Fibroblast of skin of left quadriceps (primary cell): Measurements from ENCODE around the gene LTF.
"Not testable (repeated sequence)": the region's sequence is repeated elsewhere in the genome, so short reads cannot be mapped to it uniquely, and the experiment has no call there.

Experiments
- DNase-seq, 2 experiments: peaks; one replicate each; pipeline ENCODE4 v3.0.0-alpha.2; 2013; ENCODE audit warnings: low read depth in 2 of 2

The LTF gene

DNA sequence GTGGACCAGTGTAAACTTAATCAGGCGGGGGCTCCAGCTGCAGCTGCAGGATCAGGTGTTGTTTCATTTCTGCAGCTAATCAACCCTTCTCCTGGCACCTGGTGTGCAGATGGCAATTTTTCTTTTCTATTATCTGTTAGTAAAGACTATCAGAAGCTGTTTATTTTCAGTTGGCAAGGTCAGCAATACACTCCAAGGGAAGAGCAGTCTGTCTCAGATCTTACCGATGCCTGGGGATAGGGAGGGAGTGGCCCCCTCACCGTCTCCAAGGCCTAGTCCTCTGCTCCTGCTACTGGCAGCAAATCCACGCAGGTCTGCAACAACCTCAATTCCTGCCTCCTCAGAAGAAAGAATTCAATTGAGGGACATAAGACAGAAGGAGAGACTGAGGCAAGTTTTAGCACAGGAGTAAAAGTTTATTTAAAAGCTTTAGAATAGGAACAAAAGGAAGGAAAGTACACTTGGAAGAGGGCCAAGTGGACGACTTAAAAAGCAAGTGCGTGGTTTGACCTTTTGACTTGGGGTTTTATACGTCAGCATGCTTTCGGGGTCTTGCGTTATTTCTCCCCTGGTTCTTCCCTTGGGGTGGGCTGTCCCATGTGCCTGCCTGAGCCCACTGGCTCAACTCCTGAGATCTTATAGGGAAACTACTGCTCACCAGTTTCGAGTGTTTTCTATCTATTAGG lies 48.4 kb downstream of the LTF start:
- DNase-seq: no peak

GRCh38 chr3:46414739-46415138 lies 50.0 kb downstream of the LTF start:
- DNase-seq: no peak

DNA sequence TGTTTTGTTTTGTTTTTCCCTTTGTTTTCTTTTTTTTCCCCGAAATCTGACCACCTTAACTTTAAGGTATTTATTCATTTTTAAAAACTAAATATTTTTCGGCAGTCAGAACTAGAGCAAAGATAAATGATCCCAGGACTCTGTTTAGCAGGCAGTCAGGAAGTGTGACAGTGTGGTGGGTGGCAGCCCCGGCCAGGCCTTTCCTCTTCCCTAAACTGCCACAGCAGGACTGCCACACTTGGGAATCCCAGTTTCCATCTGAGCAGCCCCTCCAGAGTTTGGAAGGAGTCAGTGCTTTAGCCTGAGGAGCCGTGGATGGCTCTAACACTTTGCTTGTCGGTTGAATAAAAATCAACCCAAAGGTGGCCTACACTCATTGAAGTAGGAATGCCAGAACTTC lies 50.8 kb downstream of the LTF start:
- DNase-seq: no peak

DNA sequence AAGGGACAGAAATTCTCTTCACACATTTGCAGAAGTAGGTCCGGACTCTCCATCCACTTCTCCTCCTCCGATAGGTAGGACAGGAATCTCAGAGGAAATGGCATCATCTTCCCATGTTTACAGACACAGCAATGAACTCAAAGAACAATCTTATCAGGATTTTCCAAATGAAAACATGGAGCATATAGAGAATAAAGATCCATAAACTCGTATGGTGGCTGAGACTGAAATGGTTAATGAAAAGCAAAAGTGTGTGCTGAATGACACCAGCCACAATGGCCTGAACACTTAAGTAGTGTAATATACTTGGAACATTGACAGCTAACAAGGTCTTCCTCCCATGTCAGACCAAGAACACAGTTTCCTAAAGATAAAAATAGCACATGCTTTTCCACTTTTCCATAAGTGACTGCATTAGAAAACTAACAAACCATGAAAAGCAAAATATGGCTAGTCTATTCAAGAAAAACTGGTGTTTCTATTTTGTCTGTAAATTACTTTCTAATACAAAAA lies 51.9 kb downstream of the LTF start:
- no peak for DNase-seq

- no peak for DNase-seq
Measured at GRCh38 chr3:46411271-46411670, 53.4 kb downstream of the LTF start.

GRCh38 chr3:46410669-46411068 lies 54.0 kb downstream of the LTF start:
- no peak for DNase-seq

DNA sequence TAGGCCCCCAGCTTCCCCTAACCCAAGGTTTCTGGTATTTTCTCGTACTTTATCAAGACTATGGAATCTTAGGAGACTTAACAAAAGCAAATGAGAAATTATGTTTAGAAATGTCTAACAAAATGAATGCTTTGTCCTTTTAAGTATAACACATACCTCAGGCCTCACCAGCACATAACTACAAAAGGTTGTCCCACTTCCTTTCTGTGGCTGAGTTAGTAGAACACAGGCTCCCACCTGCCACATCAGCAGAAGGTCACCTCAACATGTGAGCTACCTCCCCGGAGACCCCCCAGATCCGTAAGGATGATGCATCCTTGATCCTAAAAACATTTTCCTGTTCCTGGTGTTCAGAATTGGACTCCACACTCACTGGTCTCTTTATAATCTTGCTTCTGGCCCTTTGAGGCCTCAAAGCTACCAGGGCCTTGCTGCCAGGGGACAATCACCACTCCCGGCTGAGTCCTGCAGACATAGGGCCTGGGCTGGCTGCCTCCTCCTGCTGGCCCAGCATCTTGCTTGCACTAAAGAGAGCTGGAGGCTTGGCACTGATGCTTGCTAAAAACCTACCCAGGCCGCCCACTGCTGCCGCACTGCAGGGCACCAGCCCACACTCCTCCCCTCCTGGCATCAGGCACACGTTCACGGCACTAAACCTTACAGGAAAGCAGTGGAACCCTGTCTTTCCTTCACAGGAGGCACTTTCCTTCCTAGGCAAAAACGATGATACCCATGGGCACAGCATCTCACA lies 54.8 kb downstream of the LTF start:
- DNase-seq: no peak

DNA sequence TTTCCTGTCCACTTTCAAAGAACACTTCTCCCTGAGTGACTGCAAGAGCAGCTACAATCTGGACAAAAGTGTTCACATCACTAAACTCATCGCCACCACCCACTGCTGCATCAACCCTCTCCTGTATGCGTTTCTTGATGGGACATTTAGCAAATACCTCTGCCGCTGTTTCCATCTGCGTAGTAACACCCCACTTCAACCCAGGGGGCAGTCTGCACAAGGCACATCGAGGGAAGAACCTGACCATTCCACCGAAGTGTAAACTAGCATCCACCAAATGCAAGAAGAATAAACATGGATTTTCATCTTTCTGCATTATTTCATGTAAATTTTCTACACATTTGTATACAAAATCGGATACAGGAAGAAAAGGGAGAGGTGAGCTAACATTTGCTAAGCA lies 55.9 kb downstream of the LTF start:
- DNase-seq: no peak

DNA sequence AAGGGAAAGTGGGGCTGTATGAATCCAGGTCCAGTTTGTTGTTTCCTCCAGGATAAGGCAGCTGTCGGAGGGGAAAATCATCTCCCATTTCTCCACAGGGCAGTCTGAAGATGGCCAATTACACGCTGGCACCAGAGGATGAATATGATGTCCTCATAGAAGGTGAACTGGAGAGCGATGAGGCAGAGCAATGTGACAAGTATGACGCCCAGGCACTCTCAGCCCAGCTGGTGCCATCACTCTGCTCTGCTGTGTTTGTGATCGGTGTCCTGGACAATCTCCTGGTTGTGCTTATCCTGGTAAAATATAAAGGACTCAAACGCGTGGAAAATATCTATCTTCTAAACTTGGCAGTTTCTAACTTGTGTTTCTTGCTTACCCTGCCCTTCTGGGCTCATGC lies 56.7 kb downstream of the LTF start:
- DNase-seq: no peak

- DNase-seq: no peak
Measured at GRCh38 chr3:46406788-46407611, 57.7 kb downstream of the LTF start, which contains the start of the genes CCR5AS and CCRL2. Gene CCR5AS (minus strand): TSS chr3:46407066. Gene CCRL2 (plus strand): TSS chr3:46407259. CDS start chr3:46408080, 821 bp downstream.

DNA sequence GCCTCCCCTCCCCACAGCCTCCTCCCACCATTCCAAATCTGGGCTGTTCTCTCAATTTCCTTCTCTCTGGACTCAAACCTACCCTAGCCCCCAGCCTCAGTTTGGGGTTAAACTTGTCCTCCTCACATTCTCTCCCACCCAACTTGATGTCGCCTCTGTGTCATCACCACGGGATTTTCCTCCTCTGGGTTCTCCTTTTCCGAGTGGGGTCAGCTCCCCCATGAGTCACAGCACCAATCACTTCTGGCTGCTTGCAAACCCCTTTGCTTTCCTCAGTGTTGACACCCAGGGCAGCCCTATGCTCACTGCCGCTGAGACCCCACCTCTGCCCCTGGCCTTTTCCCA lies 58.3 kb downstream of the LTF start:
- no peak for DNase-seq

- DNase-seq: no peak
Measured at GRCh38 chr3:46405301-46406019, 59.2 kb downstream of the LTF start.

GRCh38 chr3:46402902-46403301 lies 61.8 kb downstream of the LTF start:
- not testable (repeated sequence) for DNase-seq

DNA sequence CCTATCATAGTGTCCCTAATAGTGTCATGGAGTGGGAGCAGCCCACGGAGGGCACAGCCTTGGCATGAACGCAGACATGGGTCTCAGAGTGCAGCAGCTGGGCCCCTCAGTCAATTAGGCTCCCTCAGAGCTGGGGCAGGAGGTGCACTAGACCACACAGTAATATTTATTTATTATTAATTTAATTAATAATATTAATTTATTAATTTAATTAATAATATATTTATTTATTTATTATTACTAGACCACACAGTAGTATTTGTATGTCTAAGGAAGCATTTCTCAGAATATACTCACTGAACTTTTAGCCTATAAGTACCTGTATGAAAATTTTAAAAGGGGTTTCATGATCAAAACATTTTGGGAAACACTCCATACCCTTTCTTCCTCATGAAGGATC lies 63.1 kb downstream of the LTF start:
- no peak for DNase-seq

GRCh38 chr3:46400846-46401245 lies 63.9 kb downstream of the LTF start:
- DNase-seq: no peak

DNA sequence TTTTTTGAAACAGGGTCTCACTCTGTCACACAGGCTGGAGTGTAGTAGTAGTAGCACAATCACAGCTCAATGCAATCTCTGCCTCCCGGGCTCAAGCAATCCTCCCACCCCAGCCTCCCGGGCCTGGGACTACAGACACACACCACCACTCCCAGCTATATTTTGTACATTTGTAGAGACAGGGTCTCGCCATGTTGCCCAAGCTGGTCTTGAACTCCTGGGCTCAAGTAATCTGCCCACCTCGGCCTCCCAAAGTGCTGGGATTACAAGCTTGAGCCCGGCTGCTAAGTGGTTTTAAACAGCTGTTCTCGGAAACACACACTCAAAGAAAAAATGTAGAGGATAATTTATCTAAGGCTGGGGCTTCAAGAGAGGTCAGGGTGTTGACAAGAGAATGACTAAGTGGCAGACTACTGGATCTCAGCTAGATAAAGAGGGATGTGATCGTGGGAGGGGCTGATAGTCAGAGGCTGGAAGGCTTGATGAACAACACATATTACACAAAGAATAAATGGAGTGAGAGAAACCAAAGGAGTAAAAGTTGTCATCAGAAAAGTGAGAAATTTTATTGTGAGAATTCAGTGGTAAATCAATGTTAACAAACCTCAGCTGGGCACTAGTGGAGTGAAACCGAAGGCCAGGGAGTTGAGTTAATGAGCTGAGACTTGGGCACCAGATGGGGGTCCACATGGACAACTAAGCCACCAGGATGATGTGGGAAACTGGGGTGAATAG lies 64.5 kb downstream of the LTF start:
- peak; percentile 42 to 51 for DNase-seq

GRCh38 chr3:46399557-46399956 lies 65.1 kb downstream of the LTF start:
- DNase-seq: no peak

DNA sequence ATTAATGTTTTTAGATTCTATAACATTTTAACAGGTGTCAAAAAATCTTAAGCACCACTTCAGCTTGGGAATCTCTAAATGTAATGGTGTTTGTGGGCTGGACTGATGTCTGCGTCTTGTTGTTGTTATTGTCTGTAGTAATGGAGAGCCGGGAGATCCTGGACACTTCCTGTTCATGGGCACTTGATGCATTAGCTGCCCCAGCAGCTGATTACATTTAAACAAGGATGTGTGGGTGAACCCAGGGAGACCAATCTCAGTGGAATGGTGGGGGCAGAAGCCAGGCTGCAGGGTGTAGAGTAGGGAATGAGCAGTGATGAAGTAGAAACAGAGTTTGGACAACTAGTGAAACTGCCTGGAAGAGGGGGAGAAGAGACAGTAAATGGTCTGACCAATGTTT lies 65.6 kb downstream of the LTF start:
- no peak for DNase-seq

- DNase-seq: no peak
Measured at GRCh38 chr3:46398186-46398955, 66.3 kb downstream of the LTF start.

GRCh38 chr3:46397111-46397510 lies 67.6 kb downstream of the LTF start:
- no peak for DNase-seq
